Posterior cingulate gyrus (tissue), 11 donors: ENCODE data around the gene DNAJC30.
A peak's percentile ranks its signal among the peaks of the same experiment; 100 is the strongest.
"Not testable (repeated sequence)": the region's sequence is repeated elsewhere in the genome, so short reads cannot be mapped to it uniquely, and the experiment has no call there.

Experiments
- DNase-seq, 10 donors: peaks; one replicate each; pipeline versions ENCODE4 v3.0.0 to v3.0.0-alpha.2; 2020 to 2021; ENCODE audit warnings: mixed read lengths in 3 of 10
- intact Hi-C: fragments of 100-400 bp; cut with DNase I; formaldehyde crosslinking; loops from one replicate; pipeline ENCODE4 v1.15.1; 2023

Gene DNAJC30

DNA sequence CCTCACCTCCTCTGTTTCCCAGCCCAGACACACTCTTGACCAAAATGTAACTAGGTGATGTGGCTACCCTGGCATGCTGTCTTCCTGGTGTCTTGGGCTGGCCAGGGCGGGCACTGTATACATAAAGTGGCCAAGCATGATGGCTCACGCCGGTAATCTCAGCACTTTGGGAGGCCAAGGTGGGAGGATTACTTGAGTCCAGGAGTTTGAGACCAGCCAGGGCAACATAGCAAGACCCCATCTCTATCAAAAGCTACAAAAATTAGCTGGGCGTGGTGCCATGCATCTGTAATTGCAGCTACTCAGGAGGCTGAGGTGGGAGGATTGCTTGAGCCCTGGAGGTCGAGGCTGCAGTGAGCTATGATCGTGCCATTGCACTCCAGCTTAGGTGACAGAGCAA, 30.1 kb upstream of the DNAJC30 start:
- DNase-seq, intact Hi-C loops: not testable (repeated sequence)

DNA sequence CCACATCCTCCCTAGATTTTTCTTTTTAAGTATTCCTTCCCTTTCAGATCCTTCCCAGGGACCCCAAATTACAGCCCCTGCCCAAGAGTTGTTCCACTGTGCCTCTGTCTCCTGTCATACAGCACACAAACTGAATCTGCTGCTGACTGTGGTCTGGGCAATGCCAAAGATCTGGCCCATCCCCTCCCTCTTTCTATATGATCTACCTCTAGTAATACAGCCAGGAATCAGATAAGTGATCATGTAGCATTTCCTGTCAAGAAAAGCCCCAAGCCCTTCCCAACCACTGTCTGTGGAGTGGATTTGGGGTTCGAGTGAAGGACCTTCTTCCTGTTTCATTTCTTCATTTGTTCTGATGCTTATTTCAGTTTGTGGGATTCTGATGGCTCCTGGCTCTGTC, 29.5 kb upstream of the DNAJC30 start:
- intact Hi-C loops, result no loop called here
- DNase-seq, result no peak

- intact Hi-C loops, result no loop called here
- DNase-seq, result no peak
Measured at GRCh38 chr7:73708961-73709549, 25.8 kb upstream of the DNAJC30 start.

DNA sequence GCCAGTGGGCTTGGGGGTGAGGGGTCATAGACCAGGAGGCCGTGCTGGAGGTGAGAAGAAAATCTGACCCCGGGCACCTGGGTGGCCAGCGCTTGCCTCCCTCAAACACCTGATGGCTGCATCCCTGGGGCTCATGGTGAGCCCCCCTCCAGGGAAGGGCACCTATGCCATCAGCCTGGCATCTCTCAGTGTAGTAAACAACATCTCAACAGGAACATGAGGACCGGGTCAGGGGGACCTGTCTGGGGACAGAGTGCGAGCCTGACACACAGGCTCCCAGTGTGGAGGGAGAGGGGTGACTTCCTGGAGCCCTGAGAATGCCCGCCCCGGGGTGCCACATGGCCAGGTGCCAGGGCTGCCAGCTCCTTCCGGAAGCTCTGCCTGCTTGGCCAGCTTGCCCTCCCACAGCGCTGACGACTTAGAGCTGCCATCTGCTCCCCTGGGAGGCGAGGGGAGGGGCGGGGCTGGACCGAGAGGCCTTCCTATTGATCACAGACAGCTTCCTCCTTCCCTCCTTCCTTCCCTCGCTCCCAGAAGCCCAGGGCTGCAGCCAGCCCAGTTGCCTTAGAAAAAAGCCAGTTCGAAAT, 23.9 kb upstream of the DNAJC30 start:
- intact Hi-C loops, result no loop called here

GRCh38 chr7:73706126-73707044, 23.1 kb upstream of the DNAJC30 start:
- intact Hi-C loops, result no loop called here
- DNase-seq, result peak in 4 of 10 donors; percentile 45 to 92 (median 72)

More for the DNA sequence above, 23.9 kb upstream of the DNAJC30 start:
- DNase-seq, result peak in 8 of 10 donors; percentile 61 to 96 (median 78)

GRCh38 chr7:73705551-73705920, 22.3 kb upstream of the DNAJC30 start:
- DNase-seq, result no peak
- intact Hi-C loops, result no loop called here

DNA sequence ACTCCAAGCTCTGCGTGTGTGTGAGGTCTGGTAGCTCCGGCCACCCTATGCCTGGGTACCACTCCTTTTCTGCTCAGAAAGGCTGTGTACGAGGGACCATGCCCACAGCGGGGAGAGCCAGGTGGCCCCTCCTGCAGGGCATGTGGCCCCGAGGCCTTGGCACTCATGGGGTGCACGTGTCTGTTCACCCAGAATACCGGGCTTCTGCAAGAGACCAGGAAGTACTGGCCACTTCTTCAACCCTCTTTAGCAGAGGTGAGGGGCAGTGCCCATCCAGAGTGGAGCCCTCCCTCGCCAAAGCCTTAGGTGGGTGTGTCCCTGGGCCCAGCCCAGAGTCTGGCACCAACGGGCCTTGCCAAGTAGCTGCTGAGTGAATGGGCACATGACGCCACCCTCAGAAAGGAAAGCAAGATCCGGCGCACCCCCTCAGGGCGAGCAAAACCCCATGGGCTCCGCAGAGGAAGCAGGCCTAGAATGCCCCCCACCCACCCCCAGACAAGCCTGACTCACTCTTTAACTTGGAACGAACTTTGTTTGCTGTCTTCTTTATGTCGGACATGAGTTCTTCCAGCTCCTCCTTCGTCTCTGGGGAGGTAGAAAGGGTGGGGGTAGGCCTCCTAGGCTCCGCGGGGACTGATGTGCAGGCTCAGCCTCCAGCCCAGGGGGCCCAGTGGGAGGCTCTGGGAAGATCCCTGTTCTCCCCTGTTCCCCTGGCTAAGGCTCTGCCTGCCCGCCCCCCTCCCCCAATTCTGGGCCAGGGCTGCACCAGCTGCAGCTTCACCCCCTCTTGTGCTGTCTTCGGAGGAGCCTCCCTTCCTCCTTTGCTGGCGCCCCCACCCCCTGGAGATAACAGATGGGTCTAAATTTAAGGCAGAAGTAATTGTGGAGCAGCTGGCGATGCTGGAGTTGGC, 21.6 kb upstream of the DNAJC30 start:
- intact Hi-C loops, result no loop called here
- peak in 7 of 10 donors; percentile 52 to 94 (median 78) for DNase-seq

DNA sequence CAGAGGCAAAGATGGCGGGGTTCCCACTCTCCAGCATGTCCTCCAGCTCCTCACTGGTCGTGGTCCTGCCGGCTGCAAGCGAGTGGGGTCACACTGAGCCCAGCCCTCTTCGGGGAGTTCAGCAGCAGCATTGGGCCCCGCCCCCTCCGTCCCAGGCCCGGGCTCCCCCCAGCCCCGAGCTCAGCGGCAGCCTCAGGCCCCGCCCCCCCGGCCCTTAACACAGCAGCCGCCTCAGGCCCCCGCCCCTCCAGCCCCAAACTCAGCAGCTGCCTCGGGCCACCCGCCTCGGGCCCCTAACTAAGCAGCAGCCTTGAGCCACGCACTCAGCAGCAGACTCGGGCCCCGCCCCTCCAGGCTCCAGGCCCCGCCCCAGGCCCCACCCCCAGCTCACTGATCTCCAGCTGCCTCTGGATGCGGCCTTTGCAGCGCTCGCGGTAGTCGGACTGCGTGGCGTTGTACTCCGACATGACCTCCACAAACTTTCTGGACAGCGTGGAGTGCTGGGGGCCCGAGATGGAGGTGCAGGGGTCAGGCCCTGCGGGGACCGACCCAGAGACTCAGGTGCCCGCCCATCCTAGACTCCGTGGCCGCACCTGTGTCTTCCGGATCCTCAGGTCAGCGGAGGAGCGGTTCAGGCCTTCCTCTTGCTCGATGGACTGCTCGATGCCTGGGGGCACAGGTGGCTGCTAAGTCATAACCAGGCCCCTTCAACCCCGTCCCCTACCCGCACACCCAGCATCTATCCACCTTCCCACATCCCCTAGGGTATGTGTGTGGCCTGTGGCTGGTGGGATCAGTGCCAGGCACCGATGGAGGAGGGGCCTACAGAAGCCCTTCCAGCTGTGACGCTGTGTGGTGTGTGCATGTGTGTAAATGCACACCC, 20.7 kb upstream of the DNAJC30 start:
- DNase-seq, result peak in 4 of 10 donors; percentile 50 to 90 (median 64)
- intact Hi-C loops, result no loop called here

DNA sequence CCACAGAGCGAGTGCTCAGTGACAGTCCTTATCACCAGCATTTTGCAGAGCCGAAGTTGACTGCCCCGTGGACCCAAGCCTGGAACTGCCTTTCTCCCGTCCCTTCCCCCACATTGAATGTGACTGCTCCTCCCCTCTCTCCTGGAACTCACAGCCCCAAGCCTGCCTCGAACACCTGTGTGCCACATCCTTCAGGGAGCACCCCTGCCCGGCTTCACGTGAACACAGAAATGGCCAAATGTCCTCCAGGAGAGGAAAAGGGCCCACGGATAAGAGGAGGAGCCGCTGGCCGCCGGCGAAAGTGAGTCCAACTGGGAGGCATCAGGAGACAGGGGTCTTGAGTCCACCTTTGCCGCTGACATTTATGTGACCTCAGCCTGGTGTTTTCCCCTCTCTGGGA, 20.0 kb upstream of the DNAJC30 start:
- intact Hi-C loops, result no loop called here
- DNase-seq, result no peak

DNA sequence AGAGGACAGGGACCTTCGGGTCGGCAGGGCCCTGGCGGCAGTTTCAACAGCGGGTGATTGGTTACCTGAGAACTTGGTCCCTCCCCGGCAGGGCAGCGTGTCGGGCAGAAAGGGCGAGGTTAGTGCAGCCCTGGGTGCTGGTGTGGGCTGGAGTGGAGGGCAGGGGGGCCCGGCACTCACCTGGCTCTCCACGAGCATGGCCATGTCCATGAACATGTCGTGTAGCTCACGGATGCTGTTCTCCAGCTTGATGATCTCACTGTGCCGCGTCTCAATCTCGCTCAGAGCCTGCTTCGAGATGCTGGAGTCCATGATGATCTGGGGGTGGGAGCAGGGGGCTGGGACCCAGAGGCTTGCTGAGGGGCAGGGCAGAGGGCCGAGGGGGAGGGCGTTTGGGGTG, 19.4 kb upstream of the DNAJC30 start:
- intact Hi-C loops, result no loop called here
- no peak for DNase-seq

GRCh38 chr7:73702226-73702625, 19.0 kb upstream of the DNAJC30 start:
- intact Hi-C loops, result no loop called here
- no peak for DNase-seq

DNA sequence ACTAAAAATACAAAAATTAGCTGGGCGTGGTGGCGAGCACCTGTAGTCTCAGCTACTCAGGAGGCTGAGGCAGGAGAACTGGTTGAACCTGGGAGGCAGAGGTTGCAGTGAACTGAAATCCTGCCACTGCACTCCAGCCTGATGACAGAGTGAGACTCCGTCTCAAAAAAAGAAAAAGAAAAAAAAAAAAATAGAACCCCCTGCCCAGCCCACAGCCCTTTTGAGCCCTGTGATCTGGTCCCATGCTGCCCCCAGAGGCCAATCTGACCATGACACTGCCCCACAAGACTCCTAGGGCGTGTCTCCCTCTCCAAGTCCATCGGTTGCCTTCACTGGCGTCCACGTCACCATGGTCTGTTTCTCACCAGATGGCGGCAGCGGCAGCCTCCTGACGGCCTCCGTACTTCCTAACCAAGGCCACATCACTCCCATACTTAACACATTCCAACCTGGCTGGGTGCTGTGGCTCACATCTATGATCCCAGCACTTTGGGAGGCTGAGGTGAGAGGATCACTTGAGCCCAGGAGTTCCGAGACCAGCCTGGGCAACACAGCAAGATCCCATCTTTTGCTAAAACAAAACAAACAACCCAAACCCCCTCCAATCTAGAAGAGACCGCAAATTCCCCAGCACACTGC, 18.2 kb upstream of the DNAJC30 start:
- DNase-seq, result peak in 7 of 10 donors; percentile 59 to 94 (median 72)
- intact Hi-C loops, result no loop called here

GRCh38 chr7:73700581-73701134, 17.4 kb upstream of the DNAJC30 start:
- intact Hi-C loops, result no loop called here
- DNase-seq, result no peak

DNA sequence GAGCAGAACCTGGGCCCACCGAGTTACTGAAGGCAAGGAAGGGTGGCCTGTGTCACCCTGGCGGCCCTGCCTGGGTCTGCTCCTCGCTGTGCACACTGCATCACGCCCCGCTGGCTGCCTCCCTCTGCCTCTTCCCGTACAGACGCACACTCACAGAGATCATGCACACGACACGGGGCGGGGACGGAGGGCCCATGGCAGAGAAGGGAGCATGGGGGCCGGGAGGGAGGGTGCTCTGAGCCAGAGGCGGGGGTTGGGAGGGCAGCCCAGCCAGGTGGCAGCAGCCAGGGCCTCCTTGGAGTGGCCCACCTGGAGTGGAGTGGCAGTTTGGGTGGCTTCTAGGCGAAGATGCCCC, 16.8 kb upstream of the DNAJC30 start:
- DNase-seq, result no peak
- intact Hi-C loops, result no loop called here

GRCh38 chr7:73699370-73700068, 16.3 kb upstream of the DNAJC30 start:
- intact Hi-C loops, result no loop called here
- peak in 2 of 10 donors; percentile 51 to 85 for DNase-seq

- intact Hi-C loops, result no loop called here
Measured at GRCh38 chr7:73698410-73698809, 15.2 kb upstream of the DNAJC30 start.

GRCh38 chr7:73696372-73696771, 13.1 kb upstream of the DNAJC30 start:
- intact Hi-C loops, result no loop called here
- DNase-seq, result no peak

More at GRCh38 chr7:73698410-73698809, 15.2 kb upstream of the DNAJC30 start:
- DNase-seq, result no peak

DNA sequence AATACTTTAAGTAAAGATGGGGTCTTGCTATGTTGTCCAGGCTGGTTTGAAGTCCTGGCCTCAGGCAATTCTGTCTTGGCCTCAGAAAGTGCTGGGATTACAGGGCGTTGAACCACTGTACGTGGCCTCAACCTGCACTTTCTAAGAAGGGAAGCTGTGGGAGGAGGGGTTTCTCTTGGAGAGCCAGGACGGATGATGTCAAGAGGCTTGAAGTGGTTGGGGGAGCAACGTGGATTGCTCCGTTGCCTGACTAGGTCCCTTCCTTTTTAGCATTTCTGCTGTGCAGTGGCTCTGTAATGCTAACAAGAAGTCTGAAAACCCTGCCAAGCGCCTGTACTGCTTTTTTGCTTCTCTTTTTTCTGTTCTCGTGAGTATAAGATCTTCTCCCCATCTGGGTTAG, 7.4 kb upstream of the DNAJC30 start:
- no peak for DNase-seq

More for the DNA sequence above, 7.4 kb upstream of the DNAJC30 start:
- intact Hi-C loops, result no loop called here
